ENCODE results near the gene CTTNBP2.

DNA sequence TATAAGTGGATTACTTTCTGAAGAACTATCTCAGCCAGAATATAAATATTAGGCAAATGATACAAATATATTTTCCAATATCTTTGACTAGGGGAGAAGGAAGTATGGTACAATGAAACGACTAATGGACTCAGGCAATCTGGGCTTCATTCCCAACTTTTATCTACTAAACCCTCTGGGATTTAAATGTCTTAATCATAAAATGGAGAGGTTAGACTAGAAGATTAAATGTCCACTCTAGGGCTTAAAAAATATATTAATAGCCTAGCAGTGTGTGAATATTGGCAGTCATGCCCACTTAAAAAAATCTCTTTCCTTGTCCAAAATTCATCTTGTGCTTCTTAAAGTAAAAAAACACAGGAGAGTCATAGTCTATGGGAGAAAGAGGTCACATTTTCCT lies 98.3 kb downstream of the CTTNBP2 start:
- TF ChIP-seq CTCF (IDR thresholded peaks at IDR 0.05) (no peak), EZH2 (IDR thresholded peaks at IDR 0.05; ENCODE audit: borderline replicate concordance, insufficient read depth, low read depth, low read length, poor library complexity, severe bottlenecking) (no peak)
